NB4 (cell line): ENCODE measurements around the gene TAF5L.

Experiments
- DNase-seq: peaks from one replicate; pipeline ENCODE4 v3.0.0; 2010; ENCODE audit warnings: low read depth
- H3K4me3 ChIP-seq: one replicate; pipeline ENCODE4 v1.5.1; 2011; ENCODE audit warnings: mild to moderate bottlenecking, low read depth, low read length, moderate library complexity
- MYC ChIP-seq: IDR thresholded peaks from 2 replicates; pipeline ENCODE4 v1.6.1; 2011; ENCODE audit warnings: low read depth, low read length
- POLR2A ChIP-seq: IDR thresholded peaks from 2 replicates; pipeline ENCODE4 v1.6.1; 2011; ENCODE audit warnings: mild to moderate bottlenecking; ENCODE audit not compliant: insufficient read length; ENCODE audit errors: extremely low read depth
- TF ChIP-seq, protein P1 (sequence below): IDR thresholded peaks from one replicate; pipeline ENCODE4 v1.5.1; 2012; ENCODE audit warnings: low read depth, low read length
- TF ChIP-seq, protein P2 (sequence below): IDR thresholded peaks from 2 replicates; pipeline ENCODE4 v1.6.1; 2011; ENCODE audit warnings: low read depth, low read length

Gene TAF5L

DNA sequence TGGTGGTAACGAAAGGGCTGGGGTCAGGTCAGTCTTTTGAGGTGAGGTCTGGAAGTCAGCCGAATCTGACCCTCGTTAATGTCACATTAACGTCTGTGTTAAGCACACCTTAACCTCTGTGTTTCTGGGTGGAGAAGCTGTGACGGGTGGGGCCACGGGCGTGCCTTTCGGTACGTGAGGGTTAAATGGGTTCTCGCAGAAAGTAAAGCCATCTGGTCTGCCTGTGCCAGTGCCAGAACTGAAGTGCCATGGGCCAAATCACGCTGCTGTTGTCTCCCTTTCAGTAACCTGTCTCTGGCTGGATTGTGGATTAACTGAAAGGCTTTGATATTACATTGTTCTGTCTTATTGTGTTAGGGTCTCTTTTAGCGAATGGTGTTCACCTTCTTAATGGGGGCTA lies 14.5 kb upstream of the TAF5L start:
- TF ChIP-seq, protein P1, sequence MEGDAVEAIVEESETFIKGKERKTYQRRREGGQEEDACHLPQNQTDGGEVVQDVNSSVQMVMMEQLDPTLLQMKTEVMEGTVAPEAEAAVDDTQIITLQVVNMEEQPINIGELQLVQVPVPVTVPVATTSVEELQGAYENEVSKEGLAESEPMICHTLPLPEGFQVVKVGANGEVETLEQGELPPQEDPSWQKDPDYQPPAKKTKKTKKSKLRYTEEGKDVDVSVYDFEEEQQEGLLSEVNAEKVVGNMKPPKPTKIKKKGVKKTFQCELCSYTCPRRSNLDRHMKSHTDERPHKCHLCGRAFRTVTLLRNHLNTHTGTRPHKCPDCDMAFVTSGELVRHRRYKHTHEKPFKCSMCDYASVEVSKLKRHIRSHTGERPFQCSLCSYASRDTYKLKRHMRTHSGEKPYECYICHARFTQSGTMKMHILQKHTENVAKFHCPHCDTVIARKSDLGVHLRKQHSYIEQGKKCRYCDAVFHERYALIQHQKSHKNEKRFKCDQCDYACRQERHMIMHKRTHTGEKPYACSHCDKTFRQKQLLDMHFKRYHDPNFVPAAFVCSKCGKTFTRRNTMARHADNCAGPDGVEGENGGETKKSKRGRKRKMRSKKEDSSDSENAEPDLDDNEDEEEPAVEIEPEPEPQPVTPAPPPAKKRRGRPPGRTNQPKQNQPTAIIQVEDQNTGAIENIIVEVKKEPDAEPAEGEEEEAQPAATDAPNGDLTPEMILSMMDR = no peak
- TF ChIP-seq POLR2A (no peak), MYC (no peak)
- TF ChIP-seq, protein P2, sequence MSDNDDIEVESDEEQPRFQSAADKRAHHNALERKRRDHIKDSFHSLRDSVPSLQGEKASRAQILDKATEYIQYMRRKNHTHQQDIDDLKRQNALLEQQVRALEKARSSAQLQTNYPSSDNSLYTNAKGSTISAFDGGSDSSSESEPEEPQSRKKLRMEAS = no peak
- H3K4me3 ChIP-seq = no peak overlapping the region
- DNase-seq = no peak

DNA sequence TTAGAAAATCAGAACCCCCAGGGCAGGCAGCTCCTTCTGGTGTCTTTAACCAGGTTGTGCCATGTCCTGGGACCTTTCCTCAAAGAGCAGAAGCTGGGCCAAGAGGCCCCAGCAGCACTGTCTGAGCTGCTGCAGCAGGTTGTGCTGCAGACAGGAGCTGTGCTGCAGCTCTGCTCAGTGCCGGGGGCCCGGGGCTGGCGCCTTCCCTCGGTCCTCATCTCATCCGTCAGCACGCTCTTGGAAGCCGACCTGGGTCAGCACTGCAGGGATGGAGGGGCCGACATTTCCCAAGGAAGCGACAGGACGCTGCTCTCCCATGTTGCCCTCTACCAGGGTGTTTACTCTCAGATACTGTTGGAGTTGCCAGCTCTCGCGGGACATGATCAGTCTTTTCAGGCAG lies 11.8 kb upstream of the TAF5L start:
- no peak overlapping the region for H3K4me3 ChIP-seq
- DNase-seq = no peak
- no peak for TF ChIP-seq MYC
- TF ChIP-seq, protein P1 = no peak

DNA sequence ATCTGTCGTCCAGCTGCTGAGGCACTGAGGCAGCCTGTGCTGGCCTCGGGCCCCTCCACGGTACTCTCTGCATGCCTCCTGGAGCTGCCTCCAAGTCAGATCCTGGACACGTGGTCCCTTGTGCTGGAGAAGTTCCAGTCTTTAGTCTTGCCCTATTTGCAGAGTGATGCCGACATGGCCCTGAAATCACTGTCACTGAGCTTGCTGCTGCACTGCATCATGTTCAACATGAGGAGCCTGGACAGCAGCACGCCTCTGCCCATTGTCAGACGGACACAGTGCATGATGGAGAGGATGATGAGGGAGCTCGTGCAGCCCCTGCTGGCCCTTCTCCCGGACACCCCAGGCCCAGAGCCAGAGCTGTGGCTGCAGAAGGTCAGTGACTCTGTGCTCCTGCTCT lies 10.1 kb upstream of the TAF5L start:
- DNase-seq = no peak
- H3K4me3 ChIP-seq = no peak overlapping the region

DNA sequence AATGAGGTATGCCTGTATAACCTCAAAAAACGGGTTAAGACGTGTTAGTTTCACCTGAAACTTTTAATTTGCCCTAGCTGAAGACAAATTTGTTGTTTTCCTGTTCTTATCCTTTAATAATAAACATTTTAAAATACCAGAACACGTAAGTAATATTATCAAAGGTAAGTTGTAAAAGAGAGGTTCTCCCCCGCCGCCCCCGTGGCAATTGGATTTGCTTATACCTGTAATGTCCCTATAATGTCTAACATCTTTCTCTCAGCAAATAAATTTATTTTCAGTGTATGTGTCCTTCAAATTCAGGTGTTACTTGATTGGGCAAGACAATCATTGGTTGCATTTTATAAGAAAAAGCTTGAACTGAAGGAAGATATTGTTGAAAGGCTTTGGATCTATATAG lies 6.0 kb upstream of the TAF5L start:
- DNase-seq = no peak
- no peak for TF ChIP-seq MYC
- TF ChIP-seq, protein P2 = no peak
- TF ChIP-seq POLR2A = no peak
- TF ChIP-seq, protein P1 = no peak

More for the DNA sequence above, 10.1 kb upstream of the TAF5L start:
- TF ChIP-seq, protein P1 = no peak
- TF ChIP-seq MYC (no peak), POLR2A (no peak)
- TF ChIP-seq, protein P2 = no peak

DNA sequence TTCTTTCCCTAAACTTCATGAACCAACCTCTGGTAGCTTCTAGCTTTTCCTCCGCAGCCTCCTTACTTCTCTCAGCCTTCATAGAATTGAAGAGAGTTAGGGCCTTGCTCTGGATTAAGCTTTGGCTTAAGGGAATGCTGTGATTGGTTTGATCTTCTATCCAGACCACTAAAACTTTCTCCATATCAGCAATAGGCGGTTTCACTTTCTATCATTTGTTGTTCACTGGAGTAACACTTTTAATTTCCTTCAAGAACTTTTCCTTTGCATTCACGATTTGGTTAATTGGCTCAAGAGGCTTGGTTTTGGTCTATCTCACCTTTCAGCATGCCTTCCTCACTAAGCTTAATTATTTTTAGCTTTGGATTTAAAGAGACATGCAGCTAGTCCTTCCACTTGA lies 5.2 kb upstream of the TAF5L start:
- H3K4me3 ChIP-seq = no peak overlapping the region

More for the DNA sequence above, 6.0 kb upstream of the TAF5L start:
- H3K4me3 ChIP-seq = no peak overlapping the region

DNA sequence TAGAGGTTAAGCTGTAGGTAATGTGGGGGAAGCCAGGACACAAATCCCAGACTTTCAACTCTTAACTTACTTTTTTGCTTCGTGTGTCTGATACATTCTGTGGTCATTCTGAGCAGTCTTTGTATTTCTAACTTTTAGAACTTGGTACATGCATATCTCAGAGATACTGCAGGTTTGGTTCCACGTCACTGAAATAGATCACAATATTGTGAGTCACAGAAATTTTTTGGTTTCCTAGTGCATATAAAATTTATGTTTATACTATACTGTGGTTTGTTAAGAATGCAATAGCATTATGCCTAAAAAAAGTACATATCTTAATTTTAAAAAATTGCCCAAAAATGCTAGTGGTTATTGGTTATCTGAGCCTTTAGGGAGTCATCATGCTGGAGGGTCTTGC lies 3.3 kb upstream of the TAF5L start:
- no peak for DNase-seq
- TF ChIP-seq, protein P1 = no peak
- TF ChIP-seq POLR2A (no peak), MYC (no peak)
- TF ChIP-seq, protein P2 = no peak
- no peak overlapping the region for H3K4me3 ChIP-seq

More for the DNA sequence above, 5.2 kb upstream of the TAF5L start:
- TF ChIP-seq, protein P1 = no peak
- no peak for TF ChIP-seq POLR2A
- TF ChIP-seq, protein P2 = no peak
- DNase-seq = no peak
